SJCRH30 (cell line): ENCODE results near the gene CD74. TPM values are rescaled to one million over a fixed set of nuclear protein-coding genes. Genes with fewer than 3 reads are reported as not detected.

ENCODE experiments used
- DNase-seq, 2 experiments: peaks; one replicate each; pipeline ENCODE4 v3.0.0-alpha.2; 2015 to 2020
- H3K27ac ChIP-seq: fragments of 250-450 bp; sonication (Bioruptor Pico); 2 replicates; pipeline ENCODE4 v1.5.1; 2020; ENCODE audit warnings: mild to moderate bottlenecking, moderate library complexity
- H3K27me3 ChIP-seq: fragments of 250-450 bp; sonication (Bioruptor Pico); 2 replicates; pipeline ENCODE4 v1.5.1; 2020; ENCODE audit warnings: mild to moderate bottlenecking, moderate library complexity
- H3K36me3 ChIP-seq: fragments of 250-450 bp; sonication (Bioruptor Pico); 2 replicates; pipeline ENCODE4 v1.5.1; 2020; ENCODE audit warnings: mild to moderate bottlenecking, moderate library complexity
- H3K4me1 ChIP-seq: fragments of 250-450 bp; sonication (Bioruptor Pico); 2 replicates; pipeline ENCODE4 v1.5.1; 2020; ENCODE audit warnings: mild to moderate bottlenecking, moderate library complexity
- H3K4me3 ChIP-seq: fragments of 250-450 bp; sonication (Bioruptor Pico); 2 replicates; pipeline ENCODE4 v1.5.1; 2020; ENCODE audit warnings: mild to moderate bottlenecking, moderate library complexity
- H3K9me3 ChIP-seq: fragments of 250-450 bp; sonication (Bioruptor Pico); replicated peaks from 2 replicates; pipeline ENCODE4 v1.5.1; 2020; ENCODE audit warnings: mild to moderate bottlenecking, moderate library complexity
- total RNA-seq: library from RNA; depleted of rRNA; stranded (reverse); fragments of >200 nt; shearing (Covaris generic); gene quantifications from 2 replicates; pipeline ENCODE4 v1.2.3, GENCODE V29; 2014

The CD74 gene
- total RNA-seq, 1 experiment from 2014 or later, result 0.12 TPM

GRCh38 chr5:150407096-150407720 is 5.5 kb downstream of the CD74 start:
- H3K36me3 ChIP-seq, result no peaks in the 10 kb centered on the region
- H3K27me3 ChIP-seq, result no peaks in the 10 kb centered on the region
- H3K9me3 ChIP-seq, result no peaks in the 10 kb centered on the region
- no peak for DNase-seq
- H3K4me1 ChIP-seq, result no peaks in the 10 kb centered on the region
- H3K4me3 ChIP-seq, result no peak overlapping the region
- H3K27ac ChIP-seq, result no peak overlapping the region

- Histone ChIP-seq H3K9me3 (no peaks in the 10 kb centered on the region), H3K4me1 (no peaks in the 10 kb centered on the region), H3K27ac (no peak overlapping the region), H3K27me3 (no peaks in the 10 kb centered on the region), H3K4me3 (no peak overlapping the region), H3K36me3 (no peaks in the 10 kb centered on the region)
- no peak for DNase-seq
Measured at GRCh38 chr5:150406723-150407095, 6.0 kb downstream of the CD74 start.

GRCh38 chr5:150406103-150406722 is 6.5 kb downstream of the CD74 start:
- no peaks in the 10 kb centered on the region for H3K36me3 ChIP-seq
- DNase-seq, result no peak

GRCh38 chr5:150404941-150405816 is 7.5 kb downstream of the CD74 start:
- H3K9me3 ChIP-seq, result no peaks in the 10 kb centered on the region
- H3K27me3 ChIP-seq, result no peaks in the 10 kb centered on the region
- H3K27ac ChIP-seq, result no peak overlapping the region
- DNase-seq, result no peak
- H3K36me3 ChIP-seq, result peaks cover 3% of the 10 kb centered on the region
- no peak overlapping the region for H3K4me3 ChIP-seq
- H3K4me1 ChIP-seq, result no peaks in the 10 kb centered on the region

More at GRCh38 chr5:150406103-150406722, 6.5 kb downstream of the CD74 start:
- Histone ChIP-seq H3K27me3 (no peaks in the 10 kb centered on the region), H3K4me1 (no peaks in the 10 kb centered on the region), H3K27ac (no peak overlapping the region), H3K9me3 (no peaks in the 10 kb centered on the region), H3K4me3 (no peak overlapping the region)

GRCh38 chr5:150404535-150404934 is 8.2 kb downstream of the CD74 start:
- Histone ChIP-seq H3K36me3 (peaks cover 5% of the 10 kb centered on the region), H3K27me3 (no peaks in the 10 kb centered on the region), H3K9me3 (no peaks in the 10 kb centered on the region), H3K27ac (no peak overlapping the region), H3K4me3 (no peak overlapping the region), H3K4me1 (no peaks in the 10 kb centered on the region)
- no peak for DNase-seq

GRCh38 chr5:150404121-150404520 is 8.6 kb downstream of the CD74 start:
- no peaks in the 10 kb centered on the region for H3K9me3 ChIP-seq
- no peaks in the 10 kb centered on the region for H3K27me3 ChIP-seq
- no peak for DNase-seq
- H3K27ac ChIP-seq, result no peak overlapping the region
- no peaks in the 10 kb centered on the region for H3K4me1 ChIP-seq
- H3K36me3 ChIP-seq, result peaks cover 8% of the 10 kb centered on the region
- no peak overlapping the region for H3K4me3 ChIP-seq

- H3K36me3 ChIP-seq, result peaks cover 12% of the 10 kb centered on the region
- no peak overlapping the region for H3K4me3 ChIP-seq
- no peaks in the 10 kb centered on the region for H3K27me3 ChIP-seq
- no peak overlapping the region for H3K27ac ChIP-seq
- no peak for DNase-seq
- no peaks in the 10 kb centered on the region for H3K4me1 ChIP-seq
- H3K9me3 ChIP-seq, result no peaks in the 10 kb centered on the region
Measured at GRCh38 chr5:150402901-150403342, 9.8 kb downstream of the CD74 start.

GRCh38 chr5:150402229-150402773 is 10.4 kb downstream of the CD74 start:
- Histone ChIP-seq H3K4me1 (no peaks in the 10 kb centered on the region), H3K27ac (no peak overlapping the region), H3K4me3 (no peak overlapping the region), H3K36me3 (peaks cover 15% of the 10 kb centered on the region), H3K27me3 (no peaks in the 10 kb centered on the region), H3K9me3 (no peaks in the 10 kb centered on the region)
- DNase-seq, result no peak

- H3K36me3 ChIP-seq, result peaks cover 17% of the 10 kb centered on the region
- no peaks in the 10 kb centered on the region for H3K9me3 ChIP-seq
- H3K4me1 ChIP-seq, result no peaks in the 10 kb centered on the region
- DNase-seq, result no peak
- H3K27me3 ChIP-seq, result no peaks in the 10 kb centered on the region
- no peak overlapping the region for H3K4me3 ChIP-seq
- H3K27ac ChIP-seq, result no peak overlapping the region
Measured at GRCh38 chr5:150401376-150402228, 11.1 kb downstream of the CD74 start.

GRCh38 chr5:150401076-150401375 is 11.7 kb downstream of the CD74 start:
- Histone ChIP-seq H3K27ac (no peak overlapping the region), H3K9me3 (no peaks in the 10 kb centered on the region), H3K4me1 (no peaks in the 10 kb centered on the region), H3K4me3 (no peak overlapping the region), H3K36me3 (peaks cover 22% of the 10 kb centered on the region), H3K27me3 (no peaks in the 10 kb centered on the region)
- no peak for DNase-seq

- Histone ChIP-seq H3K36me3 (peaks cover 25% of the 10 kb centered on the region), H3K27ac (no peak overlapping the region), H3K27me3 (no peaks in the 10 kb centered on the region), H3K4me3 (no peak overlapping the region), H3K4me1 (no peaks in the 10 kb centered on the region), H3K9me3 (no peaks in the 10 kb centered on the region)
- DNase-seq, result no peak
Measured at GRCh38 chr5:150400316-150401075, 12.2 kb downstream of the CD74 start.

- Histone ChIP-seq H3K27me3 (no peaks in the 10 kb centered on the region), H3K27ac (no peak overlapping the region), H3K4me1 (no peaks in the 10 kb centered on the region), H3K9me3 (no peaks in the 10 kb centered on the region), H3K4me3 (no peak overlapping the region), H3K36me3 (peaks cover 25% of the 10 kb centered on the region)
- no peak for DNase-seq
Measured at GRCh38 chr5:150399524-150400211, 13.0 kb downstream of the CD74 start.

GRCh38 chr5:150398722-150399523 is 13.8 kb downstream of the CD74 start:
- Histone ChIP-seq H3K36me3 (peaks cover 32% of the 10 kb centered on the region), H3K27ac (no peak overlapping the region), H3K4me3 (no peak overlapping the region), H3K9me3 (no peaks in the 10 kb centered on the region), H3K27me3 (no peaks in the 10 kb centered on the region), H3K4me1 (no peaks in the 10 kb centered on the region)
- DNase-seq, result peak in 1 of 2 experiments; percentile 28
